GM18867 (cell line): Measurements from ENCODE around the gene WDTC1.
"Not testable (repeated sequence)": the region's sequence is repeated elsewhere in the genome, so short reads cannot be mapped to it uniquely, and the experiment has no call there.

Source experiments
- ATAC-seq: cut with Tn5 transposase; IDR thresholded peaks from one replicate; pipeline ENCODE4 v1.9.1; 2021; ENCODE audit warnings: mild to moderate bottlenecking, moderate library complexity; ENCODE audit not compliant: unreplicated experiment

The WDTC1 gene

GRCh38 chr1:27243665-27244064 is 9.2 kb downstream of the WDTC1 start:
- not testable (repeated sequence) for ATAC-seq

- no peak for ATAC-seq
Observed at GRCh38 chr1:27246194-27246593, 11.8 kb downstream of the WDTC1 start.

- ATAC-seq, result no peak
Observed at GRCh38 chr1:27253596-27253995, 19.2 kb downstream of the WDTC1 start.

GRCh38 chr1:27255136-27255535 is 20.7 kb downstream of the WDTC1 start:
- ATAC-seq, result no peak

GRCh38 chr1:27257155-27257554 is 22.7 kb downstream of the WDTC1 start:
- ATAC-seq, result no peak

- ATAC-seq, result no peak
Observed at GRCh38 chr1:27258598-27258997, 24.2 kb downstream of the WDTC1 start.

GRCh38 chr1:27267153-27267552 is 32.7 kb downstream of the WDTC1 start:
- no peak for ATAC-seq

- no peak for ATAC-seq
Observed at GRCh38 chr1:27269276-27269675, 34.8 kb downstream of the WDTC1 start.

GRCh38 chr1:27274204-27274603 is 39.8 kb downstream of the WDTC1 start:
- ATAC-seq, result no peak

GRCh38 chr1:27275696-27276095 is 41.3 kb downstream of the WDTC1 start:
- no peak for ATAC-seq

GRCh38 chr1:27284425-27285273 is 50.2 kb downstream of the WDTC1 start:
- ATAC-seq, result no peak

- ATAC-seq, result no peak
Observed at GRCh38 chr1:27285274-27285660, 50.8 kb downstream of the WDTC1 start.

- ATAC-seq, result not testable (repeated sequence)
Observed at GRCh38 chr1:27285821-27286220, 51.4 kb downstream of the WDTC1 start.

GRCh38 chr1:27289125-27289524 is 54.7 kb downstream of the WDTC1 start:
- not testable (repeated sequence) for ATAC-seq

GRCh38 chr1:27290581-27290980 is 56.1 kb downstream of the WDTC1 start:
- ATAC-seq, result no peak

GRCh38 chr1:27292106-27292505 is 57.7 kb downstream of the WDTC1 start:
- no peak for ATAC-seq

GRCh38 chr1:27293915-27294314 is 59.5 kb downstream of the WDTC1 start:
- ATAC-seq, result no peak

GRCh38 chr1:27296773-27297291 is 62.4 kb downstream of the WDTC1 start:
- no peak for ATAC-seq

GRCh38 chr1:27297903-27298302 is 63.5 kb downstream of the WDTC1 start:
- ATAC-seq, result no peak

GRCh38 chr1:27298632-27299384 is 64.4 kb downstream of the WDTC1 start:
- ATAC-seq, result no peak

- ATAC-seq, result no peak
Observed at GRCh38 chr1:27299385-27300271, 65.2 kb downstream of the WDTC1 start.
